Measurements from ENCODE around the gene SMARCAD1. TPM values are rescaled to one million over a fixed set of nuclear protein-coding genes. Genes with fewer than 3 reads are reported as not detected.

Gene SMARCAD1
- total RNA-seq, 1 donor from 2014 or later, result 27.9 TPM

- no peak for DNase-seq (ENCODE audit: extremely low read depth, low read depth, low spot score)
These were observed 21.0 kb downstream of the SMARCAD1 start for GRCh38 chr4:94228493-94229216.

GRCh38 chr4:94232519-94232918 is 24.9 kb downstream of the SMARCAD1 start:
- DNase-seq (ENCODE audit: extremely low read depth, low read depth, low spot score), result no peak

GRCh38 chr4:94235825-94236224 is 28.2 kb downstream of the SMARCAD1 start:
- no peak for DNase-seq (ENCODE audit: extremely low read depth, low read depth, low spot score)

- no peak for DNase-seq (ENCODE audit: extremely low read depth, low read depth, low spot score)
These were observed 29.6 kb downstream of the SMARCAD1 start for GRCh38 chr4:94237271-94237670.

- no peak for DNase-seq (ENCODE audit: extremely low read depth, low read depth, low spot score)
These were observed 30.5 kb downstream of the SMARCAD1 start for GRCh38 chr4:94238160-94238559.

GRCh38 chr4:94240384-94240783 is 32.7 kb downstream of the SMARCAD1 start:
- DNase-seq (ENCODE audit: extremely low read depth, low read depth, low spot score), result no peak

GRCh38 chr4:94244087-94244828 is 36.6 kb downstream of the SMARCAD1 start:
- no peak for DNase-seq (ENCODE audit: extremely low read depth, low read depth, low spot score)

GRCh38 chr4:94244829-94245185 is 37.1 kb downstream of the SMARCAD1 start:
- no peak for DNase-seq (ENCODE audit: extremely low read depth, low read depth, low spot score)

GRCh38 chr4:94251094-94251493 is 43.4 kb downstream of the SMARCAD1 start:
- no peak for DNase-seq (ENCODE audit: extremely low read depth, low read depth, low spot score)

GRCh38 chr4:94253036-94253435 is 45.4 kb downstream of the SMARCAD1 start:
- no peak for DNase-seq (ENCODE audit: extremely low read depth, low read depth, low spot score)

GRCh38 chr4:94256144-94256783 is 48.6 kb downstream of the SMARCAD1 start:
- no peak for DNase-seq (ENCODE audit: extremely low read depth, low read depth, low spot score)

GRCh38 chr4:94256828-94257227 is 49.2 kb downstream of the SMARCAD1 start:
- DNase-seq (ENCODE audit: extremely low read depth, low read depth, low spot score), result no peak

GRCh38 chr4:94262163-94263016 is 54.7 kb downstream of the SMARCAD1 start:
- no peak for DNase-seq (ENCODE audit: extremely low read depth, low read depth, low spot score)

- DNase-seq (ENCODE audit: extremely low read depth, low read depth, low spot score), result no peak
These were observed 59.4 kb downstream of the SMARCAD1 start for GRCh38 chr4:94267037-94267436.

GRCh38 chr4:94271248-94271647 is 63.6 kb downstream of the SMARCAD1 start:
- DNase-seq (ENCODE audit: extremely low read depth, low read depth, low spot score), result no peak

- no peak for DNase-seq (ENCODE audit: extremely low read depth, low read depth, low spot score)
These were observed 67.2 kb downstream of the SMARCAD1 start for GRCh38 chr4:94274912-94275311.

GRCh38 chr4:94276204-94276603 is 68.5 kb downstream of the SMARCAD1 start:
- no peak for DNase-seq (ENCODE audit: extremely low read depth, low read depth, low spot score)

- no peak for DNase-seq (ENCODE audit: extremely low read depth, low read depth, low spot score)
These were observed 69.9 kb downstream of the SMARCAD1 start for GRCh38 chr4:94277534-94277933.

- no peak for DNase-seq (ENCODE audit: extremely low read depth, low read depth, low spot score)
These were observed 71.1 kb downstream of the SMARCAD1 start for GRCh38 chr4:94278781-94279180.

- no peak for DNase-seq (ENCODE audit: extremely low read depth, low read depth, low spot score)
These were observed 77.2 kb downstream of the SMARCAD1 start for GRCh38 chr4:94284889-94285288.

GRCh38 chr4:94285666-94286065 is 78.0 kb downstream of the SMARCAD1 start:
- DNase-seq (ENCODE audit: extremely low read depth, low read depth, low spot score), result no peak
